HG02763 (cell line): ENCODE results near the gene KAZN.

Experiments
- ATAC-seq: cut with Tn5 transposase; IDR thresholded peaks from one replicate; pipeline ENCODE4 v1.9.1; 2021; ENCODE audit warnings: mild to moderate bottlenecking, moderate library complexity; ENCODE audit not compliant: unreplicated experiment

The KAZN gene

DNA sequence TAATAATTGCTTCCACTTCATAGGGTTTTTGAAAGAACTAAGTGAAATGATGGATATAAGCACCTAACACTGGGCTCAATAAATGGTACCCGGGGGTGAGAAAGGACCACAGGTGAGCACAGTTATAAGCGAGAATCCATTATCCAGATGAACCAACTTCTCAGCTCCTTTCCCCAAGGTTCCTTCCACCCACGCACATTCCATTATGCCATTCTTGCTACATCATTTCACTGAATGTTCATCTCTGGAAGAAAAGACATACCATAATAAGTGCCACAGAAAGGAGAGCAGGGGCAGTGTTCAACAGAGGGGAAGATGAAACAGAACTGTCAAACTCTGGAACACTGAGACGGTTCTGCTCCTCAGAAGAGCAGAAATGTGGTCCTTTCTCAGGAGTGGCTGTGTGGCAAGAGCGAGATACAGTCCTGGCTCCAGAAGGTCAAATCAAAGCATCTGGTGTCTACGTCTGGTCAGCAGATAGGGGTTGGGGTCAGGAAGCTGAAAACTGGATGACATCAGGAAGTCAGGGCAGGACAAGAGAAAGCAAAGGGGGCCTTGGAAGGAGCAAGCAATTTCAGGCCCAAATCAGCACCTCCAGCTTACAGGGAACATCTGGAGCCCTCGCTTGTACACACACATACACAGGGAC, 299.6 kb downstream of the KAZN start:
- ATAC-seq: no peak

DNA sequence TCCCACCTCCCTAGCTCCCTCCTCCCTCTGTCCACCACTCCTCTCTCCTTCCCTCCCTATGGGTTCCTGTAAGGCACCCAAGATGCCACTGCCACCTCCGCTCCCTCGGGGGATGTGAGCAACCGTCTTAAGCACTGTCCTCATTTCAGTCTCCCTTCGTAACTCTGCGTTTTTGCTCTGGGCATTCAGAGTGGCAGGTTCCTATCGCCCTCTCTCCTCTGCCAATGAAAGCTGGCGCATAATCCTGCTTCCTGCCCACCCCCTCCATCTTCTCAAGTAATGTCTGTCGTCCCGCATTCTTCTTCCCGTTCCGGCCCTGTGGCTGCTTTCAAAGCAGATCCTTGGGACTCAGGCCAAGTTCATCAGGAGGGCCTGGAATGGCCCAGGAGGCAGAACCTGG, 301.2 kb downstream of the KAZN start:
- ATAC-seq: no peak

DNA sequence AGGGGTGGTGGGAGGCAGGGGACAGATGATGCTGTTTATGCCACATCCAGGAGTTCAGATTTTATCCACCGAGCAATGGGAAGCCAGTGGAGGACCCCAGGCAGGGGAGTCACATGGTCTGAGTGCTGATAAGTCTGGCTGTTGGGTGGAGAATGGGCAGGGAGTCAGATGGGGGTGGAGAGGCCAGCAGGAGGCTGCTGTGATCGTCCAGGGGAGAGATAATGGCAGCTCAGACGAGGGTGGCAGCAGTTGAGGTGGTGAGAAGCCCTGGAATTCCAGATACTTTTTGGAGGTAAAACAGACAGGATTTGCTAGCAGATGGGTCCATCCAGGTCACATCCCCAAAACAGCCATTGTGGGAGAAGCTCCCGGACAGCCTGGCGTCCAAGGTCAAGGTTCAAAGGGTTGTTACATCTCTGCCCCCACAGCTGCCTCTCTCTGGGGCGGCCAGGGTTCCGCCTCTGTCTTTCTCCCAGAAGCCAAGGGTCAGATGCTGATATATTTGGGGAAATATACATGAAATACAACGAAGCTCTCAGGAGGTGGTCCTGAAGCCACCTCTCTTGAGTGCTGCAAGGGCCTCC, 303.0 kb downstream of the KAZN start:
- ATAC-seq: no peak

DNA sequence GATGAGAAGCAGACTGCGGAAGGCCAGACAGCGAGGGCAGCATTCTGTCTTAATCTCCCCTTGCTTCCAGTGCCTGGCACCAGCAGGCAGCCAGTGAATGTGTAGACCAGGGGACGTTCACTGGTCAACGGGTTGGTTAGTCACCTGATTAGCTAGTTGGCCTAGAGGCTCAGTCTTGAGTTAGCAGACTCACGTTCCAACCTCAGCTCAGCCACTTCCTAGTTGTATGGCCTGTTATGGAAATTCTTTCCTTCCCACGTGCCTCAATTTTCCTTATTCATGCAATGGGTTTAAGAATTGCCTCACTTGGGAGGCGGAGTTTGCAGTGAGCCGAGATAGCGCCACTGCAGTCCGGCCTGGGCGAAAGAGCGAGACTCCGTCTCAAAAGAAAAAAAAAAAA, 305.4 kb downstream of the KAZN start:
- no peak for ATAC-seq

DNA sequence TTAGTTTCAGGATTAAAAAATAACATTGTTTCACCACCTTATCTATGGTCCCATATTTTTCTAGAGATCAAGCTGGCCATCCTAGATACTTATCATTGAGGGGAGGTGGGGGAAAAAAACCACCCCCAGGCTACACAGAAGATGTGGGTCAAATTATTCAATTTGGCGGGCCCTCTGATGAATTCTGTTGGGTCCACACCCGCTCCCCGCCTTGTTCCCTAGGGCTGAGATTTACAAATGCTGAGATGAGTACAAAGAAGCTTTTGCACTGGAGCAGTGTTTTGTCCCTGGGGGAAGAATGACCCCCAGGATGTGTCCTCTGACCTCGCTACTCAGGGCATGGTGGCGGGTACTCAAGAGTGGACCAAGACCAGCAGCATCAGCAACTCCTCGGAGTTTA, 308.2 kb downstream of the KAZN start:
- no peak for ATAC-seq

DNA sequence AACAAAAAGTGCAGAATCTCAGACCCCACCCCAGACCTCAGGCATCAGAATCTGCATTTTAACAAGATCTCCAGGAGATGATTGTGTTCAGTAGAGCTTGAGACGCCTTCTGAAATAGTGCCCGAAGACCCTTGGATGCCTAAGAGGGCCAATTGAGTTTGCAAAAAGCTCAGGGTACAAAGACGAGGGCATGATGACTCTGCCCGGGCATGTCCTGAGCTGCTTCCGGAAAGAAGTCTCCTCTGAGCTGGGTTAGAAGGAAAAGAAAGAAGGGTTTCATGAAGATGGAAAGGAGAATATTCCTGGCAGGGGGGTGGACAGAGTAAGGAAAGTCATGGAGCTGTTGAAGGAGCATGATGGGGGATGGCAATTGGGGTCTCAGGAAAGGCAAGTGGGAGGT, 308.9 kb downstream of the KAZN start:
- ATAC-seq: no peak

DNA sequence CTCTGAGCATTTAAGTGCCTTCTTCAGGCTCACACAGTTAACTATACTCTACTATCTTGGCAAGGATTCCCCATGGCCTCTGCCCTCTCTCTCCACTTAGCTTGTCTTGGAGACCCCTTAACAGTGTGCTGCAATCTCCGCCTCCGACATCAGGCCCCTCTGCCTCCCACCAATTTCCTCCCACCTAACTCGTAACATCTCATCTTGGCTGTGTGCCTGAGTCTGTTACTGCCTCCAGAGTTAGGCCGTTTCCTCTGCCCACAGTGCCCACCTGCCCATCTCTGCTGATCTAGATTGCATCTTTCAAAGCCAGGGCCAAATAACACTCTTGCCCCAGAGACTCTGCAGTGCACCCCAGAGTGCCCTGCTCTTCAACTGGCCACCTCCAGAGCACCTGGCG, 310.8 kb downstream of the KAZN start:
- no peak for ATAC-seq

DNA sequence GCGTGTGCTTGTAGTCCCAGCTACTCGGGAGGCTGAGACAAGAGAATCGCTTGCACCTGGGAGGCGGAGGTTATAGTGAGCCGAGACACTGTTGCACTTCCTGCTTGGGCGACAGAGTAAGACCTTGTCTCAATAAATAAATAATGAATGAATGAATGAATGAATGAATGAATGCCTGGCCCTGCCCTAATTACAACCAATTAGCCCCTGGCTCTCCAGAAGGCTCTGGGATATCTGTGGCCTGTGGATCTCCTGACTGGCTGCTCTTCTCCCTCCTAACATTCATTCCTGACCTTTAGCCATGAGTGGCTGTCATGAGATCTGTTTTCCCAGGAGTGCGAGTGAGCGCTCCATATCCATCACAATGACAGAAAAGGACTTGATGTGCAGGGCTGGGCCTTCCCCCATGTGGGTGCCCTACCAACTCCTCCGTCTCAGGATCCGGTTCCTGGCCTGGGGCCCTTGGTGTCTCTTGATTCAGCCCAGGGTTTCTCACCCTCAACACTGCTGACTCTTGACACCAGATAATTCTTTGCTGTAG, 311.5 kb downstream of the KAZN start:
- ATAC-seq: no peak

DNA sequence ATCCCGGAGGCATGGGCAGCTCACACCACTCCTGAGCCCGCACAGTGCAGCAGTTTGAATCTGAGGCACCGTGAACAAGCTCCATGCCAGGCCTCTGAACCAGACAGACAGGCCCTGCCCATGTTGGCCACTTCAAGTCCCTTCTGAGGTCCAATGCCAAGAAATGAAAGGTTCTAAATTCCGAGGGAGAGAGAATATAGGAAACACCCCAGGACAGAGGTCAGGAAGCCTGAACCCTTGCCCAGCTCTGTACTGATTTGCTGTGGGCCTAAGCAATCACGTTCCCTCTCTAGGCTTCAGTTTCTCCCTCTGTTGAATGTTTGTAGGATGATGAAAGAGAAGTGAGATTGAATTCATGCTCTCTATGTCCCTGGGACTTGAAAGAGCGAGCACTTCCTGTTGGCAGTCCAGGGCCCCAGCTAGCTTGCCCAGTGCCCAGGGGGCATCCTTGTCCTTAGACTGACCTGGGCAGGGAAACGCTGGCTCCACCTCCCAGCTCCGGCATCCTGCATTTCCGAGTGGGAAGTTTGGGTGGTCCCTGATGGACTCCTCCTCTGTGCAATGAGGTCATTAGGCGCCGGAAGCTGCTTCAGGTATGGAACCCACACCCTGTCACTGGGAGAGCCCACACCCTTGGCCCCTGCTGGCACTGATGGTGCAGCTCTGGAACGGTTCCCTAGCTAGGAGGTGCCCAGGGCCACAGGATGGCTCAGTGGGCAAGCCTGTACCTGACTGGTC, 312.7 kb downstream of the KAZN start:
- ATAC-seq: no peak

DNA sequence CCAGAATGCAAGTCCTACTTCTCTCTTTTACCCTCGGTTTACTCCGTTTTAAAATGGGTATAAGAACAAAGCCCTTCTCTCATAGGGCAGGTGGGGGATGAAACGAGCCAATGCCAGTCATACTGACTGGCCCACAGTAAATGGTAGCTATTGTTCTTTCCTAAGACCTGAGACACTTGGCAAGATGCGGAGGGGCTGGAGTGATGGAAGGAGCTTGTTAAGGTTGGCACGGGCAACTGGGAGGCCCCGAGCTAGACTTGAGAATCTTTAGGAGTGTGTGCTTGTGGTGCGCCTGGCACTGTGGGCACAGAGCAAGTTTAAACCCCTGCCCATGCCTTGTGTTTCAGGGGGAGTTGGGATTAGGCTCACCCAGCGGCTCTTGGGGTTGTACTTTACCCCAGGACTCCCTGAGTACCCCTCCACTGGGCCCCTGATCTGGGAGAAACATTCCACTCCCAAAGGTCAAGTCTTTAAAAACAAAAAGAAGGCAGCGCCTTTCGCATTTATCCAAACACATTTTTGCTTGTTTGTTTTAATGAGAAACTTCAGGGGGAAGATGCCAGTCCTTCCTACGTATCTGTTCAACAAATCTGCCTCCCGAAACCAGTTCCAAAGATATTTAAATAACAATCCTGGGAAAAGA, 314.5 kb downstream of the KAZN start:
- ATAC-seq: no peak

DNA sequence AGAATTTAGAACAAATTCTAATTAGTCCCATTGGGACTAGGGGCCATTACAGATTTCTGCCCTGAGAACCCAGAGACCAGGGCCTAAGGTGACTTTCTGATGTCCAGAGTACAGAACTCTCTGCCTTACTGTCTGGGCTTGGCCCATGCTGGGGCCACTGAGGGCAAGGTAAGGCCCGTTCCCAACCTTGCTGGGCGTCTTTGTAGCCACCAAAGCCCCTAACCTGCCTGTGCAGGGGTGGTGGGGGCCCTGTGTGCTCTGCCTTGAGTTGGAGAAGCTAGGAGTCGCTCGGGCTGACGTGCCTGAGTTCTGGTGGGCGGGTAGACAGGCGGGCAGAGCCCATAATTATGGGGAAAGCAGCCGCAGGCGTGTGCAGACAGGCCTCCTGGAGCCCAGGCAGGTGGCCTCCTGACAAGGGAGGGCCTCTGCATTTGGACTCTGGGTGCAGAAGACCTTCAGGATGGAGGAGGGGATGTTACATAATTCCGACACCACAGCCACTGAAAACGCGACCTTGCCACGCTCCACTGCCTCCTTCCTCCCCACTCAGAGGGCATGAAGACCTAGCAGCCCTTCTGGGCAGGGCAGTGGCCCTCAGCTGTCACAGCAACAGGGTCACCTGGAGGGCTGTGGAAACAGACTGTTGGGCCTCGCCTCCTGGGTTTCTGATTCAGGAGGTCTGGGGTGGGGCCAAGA, 315.1 kb downstream of the KAZN start:
- no peak for ATAC-seq

DNA sequence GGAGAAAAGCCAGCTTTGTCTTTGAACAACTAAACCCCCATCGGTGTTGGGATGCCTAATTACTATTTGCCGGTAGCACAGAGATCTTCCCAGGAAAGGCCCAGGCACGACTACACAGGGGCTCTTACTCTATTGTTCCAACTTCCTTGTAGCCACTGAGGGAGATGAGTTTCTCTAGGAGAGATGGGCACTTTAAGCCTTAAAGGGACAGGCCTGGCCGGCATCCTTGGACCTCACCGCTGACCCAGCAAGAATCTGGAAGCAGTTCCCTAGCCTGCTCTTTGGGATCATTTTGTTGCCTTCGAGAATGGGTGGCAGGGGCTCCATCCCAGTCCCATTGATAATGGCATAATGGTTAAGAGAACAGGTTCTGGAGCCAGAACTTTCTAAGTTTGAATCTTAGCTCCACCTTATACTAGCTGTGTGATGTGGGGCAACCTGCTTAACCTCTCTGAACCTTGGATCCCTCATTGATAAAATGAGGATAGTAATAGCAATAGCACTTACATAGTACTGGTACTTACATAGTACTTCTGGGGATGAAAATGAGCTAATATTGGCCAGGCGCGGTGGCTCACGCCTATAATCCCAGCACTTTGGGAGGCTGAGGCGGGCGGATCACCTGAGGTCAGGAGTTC, 316.0 kb downstream of the KAZN start:
- no peak for ATAC-seq

DNA sequence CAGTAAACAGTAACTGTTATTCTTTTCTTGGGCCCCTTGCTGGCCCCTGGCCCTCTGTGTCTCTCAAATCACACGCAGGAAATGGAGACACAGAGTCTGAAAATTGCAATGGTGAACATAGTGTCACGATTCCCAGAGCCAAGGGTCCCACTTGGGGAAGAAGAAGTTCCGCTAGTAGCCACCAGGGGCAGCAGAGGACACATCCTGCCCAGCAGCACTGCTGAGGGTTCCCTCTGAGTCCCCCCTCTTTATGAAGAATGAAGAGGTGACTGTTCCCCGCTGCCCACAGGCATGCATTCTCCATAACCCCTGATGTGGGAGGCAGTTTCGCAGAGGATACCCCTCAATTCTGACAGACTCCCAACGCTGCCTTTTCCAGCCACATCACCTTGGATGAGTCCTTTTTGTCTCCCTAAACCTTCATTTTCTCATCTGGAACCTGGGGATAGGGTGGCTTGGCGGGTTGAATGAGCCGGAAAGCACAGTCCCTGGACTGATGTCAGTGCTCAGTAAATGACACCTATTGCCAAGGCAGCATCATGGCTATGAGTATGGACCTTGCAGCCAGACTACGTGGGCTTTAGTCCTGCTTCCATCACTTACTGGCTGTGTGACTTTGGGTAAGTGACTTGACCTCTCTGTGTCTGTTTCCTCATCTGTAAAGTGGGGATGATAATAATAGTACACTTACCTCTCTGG, 317.0 kb downstream of the KAZN start:
- no peak for ATAC-seq

DNA sequence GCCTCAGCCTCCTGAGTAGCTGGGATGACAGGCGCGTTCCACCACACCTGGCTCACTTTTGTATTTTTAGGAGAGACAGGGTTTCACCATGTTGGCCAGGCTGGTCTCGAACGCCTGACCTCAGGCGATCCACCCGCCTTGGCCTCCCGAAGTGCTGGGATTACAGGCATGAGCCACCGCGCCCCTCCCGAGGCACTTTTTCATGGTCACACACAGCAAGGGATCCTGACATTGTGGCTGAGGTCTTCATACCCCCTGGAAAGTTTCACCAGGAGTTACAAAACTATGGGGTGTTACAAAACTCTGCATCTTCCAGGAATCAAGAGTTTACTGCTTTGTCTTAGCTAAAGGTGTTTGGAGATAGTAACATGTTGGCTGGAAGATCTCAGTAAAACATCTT, 320.8 kb downstream of the KAZN start:
- ATAC-seq: no peak

DNA sequence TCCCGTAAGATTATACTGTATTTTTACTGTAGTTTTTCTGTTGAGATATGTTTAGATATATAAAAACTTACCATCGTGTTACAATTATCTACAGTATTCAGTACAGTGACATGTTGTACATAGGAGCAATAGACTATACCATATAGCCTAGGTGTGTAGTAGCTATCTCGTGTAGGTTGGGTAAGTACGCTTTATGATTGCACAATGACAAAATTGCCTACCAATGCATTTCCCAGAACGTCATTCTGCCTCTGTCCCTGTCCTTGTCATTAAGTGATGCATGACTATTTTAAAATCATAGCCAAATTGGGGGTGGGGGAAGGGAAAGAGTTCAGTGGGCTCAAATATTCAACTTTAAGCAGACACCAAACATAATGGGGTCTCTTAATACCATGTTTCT, 321.3 kb downstream of the KAZN start:
- ATAC-seq: no peak

DNA sequence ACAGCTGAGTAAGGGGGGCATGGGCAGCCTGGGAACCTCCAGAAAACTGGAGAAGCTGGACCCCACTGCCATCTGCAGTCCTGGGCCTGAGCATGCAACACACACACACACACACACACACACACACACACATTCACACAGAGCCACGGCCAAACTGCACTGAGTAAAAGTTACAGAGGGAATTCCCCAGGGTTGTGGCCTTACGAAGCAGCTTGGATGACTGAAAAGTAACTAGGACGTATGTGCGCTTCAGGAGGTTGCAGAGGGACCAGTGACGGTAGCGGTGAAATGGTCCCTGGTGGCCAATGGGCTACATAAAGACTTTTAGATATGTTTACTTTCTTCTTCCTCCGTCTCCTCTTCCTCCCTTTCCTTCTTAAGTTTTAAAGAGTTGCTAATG, 322.6 kb downstream of the KAZN start:
- ATAC-seq: no peak

DNA sequence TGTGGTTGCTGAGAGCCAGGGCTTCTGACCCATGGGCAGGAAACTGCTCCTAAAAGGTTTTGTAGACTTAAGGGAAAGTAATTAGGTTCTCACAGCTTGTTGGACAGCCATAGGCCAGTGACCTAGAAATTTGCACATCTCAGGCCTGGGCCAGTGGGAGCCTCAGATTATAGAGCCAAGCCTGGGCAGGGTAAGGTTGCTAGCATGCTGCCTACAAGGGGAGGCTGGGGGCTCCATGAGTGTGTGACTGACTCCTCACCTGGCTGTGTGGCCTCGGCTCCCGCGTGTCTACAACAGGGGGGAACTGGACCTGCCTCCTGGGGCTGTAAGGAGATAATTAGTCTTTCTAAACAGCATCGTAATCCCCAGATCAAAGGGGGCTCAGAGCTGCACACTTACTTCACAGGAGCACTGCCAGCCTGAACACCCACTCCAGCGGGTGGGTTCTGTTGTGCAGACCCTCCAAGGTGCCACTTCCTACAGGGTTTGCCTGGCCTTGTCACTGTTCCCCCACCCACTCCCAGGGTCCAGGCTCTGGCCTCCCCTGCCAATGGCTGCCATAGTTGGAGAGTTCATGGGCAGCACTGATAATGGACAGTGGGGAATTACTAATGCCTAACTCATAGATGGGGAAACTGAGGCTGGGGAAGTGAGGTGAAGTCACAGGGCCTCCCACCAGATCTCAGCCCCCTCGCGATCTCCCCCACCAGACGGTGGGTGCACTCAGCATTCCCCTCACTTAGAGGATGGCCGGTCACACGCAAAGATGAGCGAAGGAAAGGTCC, 324.6 kb downstream of the KAZN start:
- ATAC-seq: no peak

DNA sequence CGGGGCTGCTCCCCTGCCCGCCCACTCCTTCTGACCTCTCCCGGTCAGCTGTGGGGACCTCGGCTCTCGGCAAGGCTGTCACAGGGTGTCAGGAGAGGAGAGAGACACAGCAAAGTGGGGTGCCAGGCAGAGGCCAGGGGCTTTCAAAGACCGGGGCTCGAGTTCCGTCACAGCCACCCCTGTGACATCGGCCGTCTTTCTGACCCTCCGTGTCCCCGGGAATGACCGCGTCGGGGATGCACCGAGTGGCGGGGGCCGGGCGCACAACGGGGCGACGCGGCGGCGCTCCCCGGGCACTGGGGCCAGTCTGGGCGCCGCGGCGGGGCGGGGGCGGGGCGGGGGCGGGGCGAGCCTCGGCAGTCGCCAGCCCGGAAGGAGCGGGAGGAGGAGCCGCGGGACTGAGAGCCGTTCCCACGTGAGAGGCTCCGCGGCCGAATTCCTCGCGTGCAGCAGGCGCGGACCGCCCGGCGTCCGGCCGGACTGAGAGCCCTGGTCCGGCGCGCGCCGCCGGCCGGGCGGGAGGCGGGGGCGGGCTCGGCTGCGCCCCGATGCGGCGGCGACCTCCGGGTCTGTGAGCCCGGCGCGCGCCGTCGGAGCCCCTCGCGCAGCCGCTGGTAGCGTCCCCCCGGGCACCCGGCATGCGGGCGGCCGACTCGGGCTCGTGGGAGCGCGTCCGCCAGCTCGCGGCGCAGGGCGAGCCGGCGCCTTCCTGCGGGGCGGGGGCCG, 325.4 kb downstream of the KAZN start:
- ATAC-seq: no peak
